HepG2 (cell line): Measurements from ENCODE around the gene NEK6. TPM values are rescaled to one million over a fixed set of nuclear protein-coding genes. Genes with fewer than 3 reads are reported as not detected.

ENCODE experiments used
- ATAC-seq: fragments of 200-7000 bp; cut with Tn5 transposase; 3 replicates; pipeline ENCODE4 v1.9.1; 2020; ENCODE audit warnings: mild to moderate bottlenecking, moderate library complexity
- BruUV-seq: library from RNA; stranded (reverse); fragments of 400-500 nt; replicated peaks from 2 replicates; lab custom pipeline; 2021; lab: Mats Ljungman, UMichigan
- CTCF ChIA-PET: fragments of 300-600 bp; formaldehyde crosslinking; extraction: SDS; loops from one replicate; lab custom pipeline; 2021; ENCODE audit warnings: low total read pairs, inconsistent platforms, low intra/inter-chr PET ratio; lab: Yijun Ruan, JAX
- POLR2A ChIA-PET: fragments of 350-600 bp; sonication (Branson Sonifier 250); formaldehyde crosslinking; loops from one replicate; lab custom pipeline; 2020; ENCODE audit warnings: antibody characterized with exemption, inconsistent platforms; lab: Yijun Ruan, JAX
- DNase-seq: peaks from one replicate; pipeline ENCODE4 v3.0.0-alpha.2; 2015; ENCODE audit warnings: low spot score
- FAIRE-seq: peaks from 3 replicates; lab custom pipeline; 2011; peaks lifted over from hg19 to GRCh38; lab: Jason Lieb, UNC
- H2AFZ ChIP-seq: one replicate; pipeline ENCODE4 v1.6.1; 2011; ENCODE audit warnings: low read length, inconsistent platforms
- H3K27ac ChIP-seq: fragments of 300-600 bp; 3 replicates; pipeline ENCODE4 v1.8.0; 2011; ENCODE audit warnings: mixed run types, mild to moderate bottlenecking, mixed read lengths, low read length, inconsistent platforms; ENCODE audit not compliant: insufficient read depth; ENCODE audit errors: extremely low read length
- H3K27me3 ChIP-seq, 2 experiments: fragments of 200-600 bp in 1 of 2; 2 replicates in 1 of 2; 3 replicates in 1 of 2; pipeline versions ENCODE4 v1.6.0 to v1.8.0; 2011; ENCODE audit warnings: low read length in 2 of 2, mild to moderate bottlenecking in 2 of 2, moderate library complexity in 2 of 2, inconsistent platforms in 1 of 2; ENCODE audit not compliant: insufficient read depth in 2 of 2, control insufficient read depth in 1 of 2
- H3K36me3 ChIP-seq, 2 experiments: fragments of 200-600 bp in 1 of 2; replicated peaks in 1 of 2; 2 replicates in 1 of 2; 3 replicates in 1 of 2; pipeline versions ENCODE4 v1.5.1 to v1.8.0; 2011; ENCODE audit warnings: low read length in 2 of 2, inconsistent platforms in 1 of 2; ENCODE audit not compliant: insufficient read depth in 2 of 2, control insufficient read depth in 1 of 2
- H3K4me1 ChIP-seq: 2 replicates; pipeline ENCODE4 v1.5.1; 2012; ENCODE audit warnings: low read length, inconsistent platforms; ENCODE audit not compliant: insufficient read depth
- H3K4me2 ChIP-seq: 2 replicates; pipeline ENCODE4 v1.6.0; 2011; ENCODE audit warnings: low read depth, low read length, inconsistent platforms
- H3K4me3 ChIP-seq, 3 experiments: fragments of 200-600 bp in 1 of 3; sonication (generic), shearing (Covaris generic) in 1 of 3; replicated peaks in 1 of 3; 2 replicates each; pipeline ENCODE4 v1.5.1; 2011 to 2016; ENCODE audit warnings: low read length in 3 of 3, inconsistent platforms in 2 of 3, low read depth in 2 of 3, mild to moderate bottlenecking in 2 of 3, control low read depth in 1 of 3, mixed read lengths in 1 of 3; ENCODE audit not compliant: insufficient read depth in 1 of 3
- H3K79me2 ChIP-seq: one replicate; pipeline ENCODE4 v1.6.1; 2011; ENCODE audit warnings: low read length, inconsistent platforms; ENCODE audit not compliant: insufficient read depth
- H3K9ac ChIP-seq: 2 replicates; pipeline ENCODE4 v1.6.0; 2011; ENCODE audit warnings: mild to moderate bottlenecking, low read depth, low read length, inconsistent platforms; ENCODE audit not compliant: insufficient read depth
- H3K9me3 ChIP-seq: 2 replicates; pipeline ENCODE4 v1.5.1; 2012; ENCODE audit warnings: mild to moderate bottlenecking, low read length
- H4K20me1 ChIP-seq: 2 replicates; pipeline ENCODE4 v1.6.0; 2011; ENCODE audit warnings: inconsistent platforms, mild to moderate bottlenecking, low read length, moderate library complexity; ENCODE audit not compliant: insufficient read depth
- CHCHD3 ChIP-seq: sonication (generic); formaldehyde crosslinking; IDR thresholded peaks from 2 replicates; pipeline ENCODE4 v1.8.0; 2022; ENCODE audit warnings: mild to moderate bottlenecking, missing genetic modification reagents, moderate library complexity
- FLYWCH1 ChIP-seq: sonication (generic); formaldehyde crosslinking; IDR thresholded peaks from 2 replicates; pipeline ENCODE4 v1.8.1; 2023; ENCODE audit warnings: mild to moderate bottlenecking, missing genetic modification reagents
- GABPB1 ChIP-seq: IDR thresholded peaks from 2 replicates; pipeline ENCODE4 v1.6.1; 2016; ENCODE audit warnings: mild to moderate bottlenecking, missing genetic modification reagents, moderate library complexity, missing compliant biosample characterization
- HDAC6 ChIP-seq: fragments of 200-600 bp; sonication (generic); IDR thresholded peaks from 2 replicates; pipeline ENCODE4 v1.7.0; 2017; ENCODE audit warnings: mild to moderate bottlenecking, antibody characterized with exemption, low read length, low read depth
- IKZF4 ChIP-seq: sonication (generic); formaldehyde crosslinking; IDR thresholded peaks from 2 replicates; pipeline ENCODE4 v1.5.1; 2020; ENCODE audit warnings: borderline replicate concordance, mild to moderate bottlenecking, low read depth, missing genetic modification reagents; ENCODE audit errors: not compliant biosample characterization
- MTF1 ChIP-seq: sonication (generic); formaldehyde crosslinking; IDR thresholded peaks from 2 replicates; pipeline ENCODE4 v1.5.0; 2020; ENCODE audit warnings: missing genetic modification reagents
- XRCC5 ChIP-seq: fragments of 200-400 bp; formaldehyde crosslinking; optimal IDR thresholded peaks from 2 replicates; pipeline ENCODE3; 2017; ENCODE audit warnings: mild to moderate bottlenecking, low read length
- ZFP36L1 ChIP-seq: sonication (generic); formaldehyde crosslinking; IDR thresholded peaks from 2 replicates; pipeline ENCODE4 v1.8.0; 2022; ENCODE audit warnings: mild to moderate bottlenecking, missing genetic modification reagents, moderate library complexity
- ZNF556 ChIP-seq: sonication (generic); formaldehyde crosslinking; IDR thresholded peaks from 2 replicates; pipeline ENCODE4 v1.4.0; 2020; ENCODE audit warnings: mild to moderate bottlenecking, missing genetic modification reagents, borderline replicate concordance
- ZNF607 ChIP-seq: sonication (generic); formaldehyde crosslinking; IDR thresholded peaks from 2 replicates; pipeline ENCODE4 v1.5.1; 2020; ENCODE audit warnings: missing genetic modification reagents, mild to moderate bottlenecking, borderline replicate concordance
- WGBS: methylation state at CpG from one replicate; pipeline ENCODE4 v1.1.6; 2017; ENCODE audit warnings: low lambda C conversion rate; 5-methylcytosine and 5-hydroxymethylcytosine counted together
- in situ Hi-C: cut with HindIII; loops from 2 replicates; pipeline ENCODE4 v1.10.0; 2017; ENCODE audit warnings: low pct_unique_long_range_greater_than_20kb; ENCODE audit not compliant: extremely low pct_ligation_motif_present
- intact Hi-C: fragments of 100-400 bp; cut with micrococcal nuclease; formaldehyde crosslinking; loops from one replicate; pipeline ENCODE4 v1.10.0; 2022; ENCODE audit not compliant: unreplicated experiment
- polyA plus RNA-seq, 8 experiments: library from polyadenylated mRNA; depleted of rRNA in 3 of 8; stranded (reverse) in 7 of 8; unstranded in 1 of 8; fragments of >200 nt; fragmentation: Illumina TruSeq in 4 of 8; extraction: Trizol in 4 of 8; gene quantifications; 2 replicates each; pipeline versions ENCODE4 v1.2.1 to v1.2.3, GENCODE V29; 2011 to 2016; ENCODE audit warnings: low read depth in 4 of 8, missing spikeins in 1 of 8, mixed read lengths in 1 of 8; ENCODE audit not compliant: insufficient read depth in 1 of 8
- total RNA-seq, 5 experiments: library from RNA; depleted of rRNA; stranded (reverse); fragments of >200 nt; fragmentation: Illumina TruSeq; extraction: Trizol; gene quantifications; 2 replicates each; pipeline ENCODE4 v1.2.3, GENCODE V29; 2016; ENCODE audit warnings: low read depth in 1 of 5
- TF ChIP-seq, protein P1 (sequence below): sonication (generic); formaldehyde crosslinking; IDR thresholded peaks from 2 replicates; pipeline ENCODE4 v1.5.0; 2020; ENCODE audit warnings: missing genetic modification reagents
- TF ChIP-seq, protein P2 (sequence below): sonication (generic); formaldehyde crosslinking; IDR thresholded peaks from 2 replicates; pipeline ENCODE4 v1.5.1; 2020; ENCODE audit warnings: missing genetic modification reagents, mild to moderate bottlenecking, borderline replicate concordance
- TF ChIP-seq, protein P3 (sequence below): IDR thresholded peaks from 2 replicates; pipeline ENCODE4 v1.6.1; 2016; ENCODE audit warnings: mild to moderate bottlenecking, missing biosample characterization, missing genetic modification reagents
- TF ChIP-seq, protein P4 (sequence below): sonication (generic); formaldehyde crosslinking; conservative IDR thresholded peaks from 2 replicates; pipeline ENCODE4 v1.4.0; 2020; ENCODE audit warnings: mild to moderate bottlenecking, missing genetic modification reagents, moderate library complexity
- TF ChIP-seq, protein P5 (sequence below): sonication (generic); formaldehyde crosslinking; IDR thresholded peaks from 2 replicates; pipeline ENCODE4 v1.5.0; 2020; ENCODE audit warnings: missing genetic modification reagents, mild to moderate bottlenecking, borderline replicate concordance

NEK6 gene
- total and polyA plus RNA-seq, 2 of the 13 experiments (the other 11 are each of a cell fraction or from before 2014, with no cell fraction given): 30.4 to 119 TPM

DNA sequence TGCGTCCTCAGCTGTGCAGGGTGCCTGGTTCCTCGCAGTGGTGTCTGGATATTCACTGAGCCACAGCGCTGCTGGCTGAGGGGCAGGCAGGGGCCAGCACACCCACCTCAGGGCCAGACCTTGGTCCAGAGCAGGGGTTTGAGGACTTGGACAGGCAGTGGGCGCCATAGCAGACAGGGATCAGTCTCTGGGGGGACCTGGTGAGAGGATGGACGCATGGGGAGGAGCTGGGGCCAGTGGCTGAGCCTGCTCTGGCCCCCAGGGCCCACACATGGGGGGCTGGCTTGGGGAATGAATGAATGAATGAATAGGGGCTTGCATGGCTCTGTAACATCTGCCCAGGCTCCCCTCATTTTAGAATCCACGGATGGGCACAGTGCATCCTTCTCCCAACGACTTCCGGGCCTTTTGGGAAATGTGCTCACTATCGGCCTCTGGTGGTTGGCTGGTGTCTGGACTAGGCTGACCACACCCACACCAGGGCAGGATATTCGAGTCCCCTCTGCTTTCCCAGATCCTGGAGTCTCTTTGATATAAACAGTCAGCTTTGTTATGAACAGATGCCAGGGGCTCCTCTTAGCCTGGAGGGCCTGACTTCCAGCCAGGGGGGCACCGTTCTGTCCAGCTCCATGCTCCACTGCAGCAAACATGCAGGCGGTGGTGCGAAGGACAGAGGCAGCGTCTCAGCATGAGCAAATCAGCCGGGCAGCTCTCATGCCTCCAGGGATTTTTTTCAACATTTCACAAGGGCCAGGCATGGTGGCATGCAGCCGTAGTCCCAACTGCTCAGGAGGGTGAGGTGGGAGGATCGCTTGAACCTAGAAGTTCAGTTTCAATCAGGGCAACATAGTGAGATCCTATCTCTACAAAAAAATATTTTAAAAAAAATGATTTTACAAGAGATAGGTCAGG is 62.6 kb downstream of the NEK6 start:
- peak; percentile 85 for ATAC-seq
- ChIA-PET POLR2A (no interaction called here), CTCF (interaction anchor here (0.8 to 3.4 kb wide), 3 partner anchors 188 to 198 kb away, joined by 4 to 27 read pairs (median 18); no protein-coding TSS in a partner anchor)
- Histone ChIP-seq H3K27ac (no peak overlapping the region), H3K4me3 (no peak overlapping the region), H3K9ac (no peak overlapping the region), H3K4me1 (no peaks in the 10 kb centered on the region), H3K36me3 (peaks cover 38 to 65% of the 10 kb centered on the region in 2 experiments), H4K20me1 (peaks cover 7% of the 10 kb centered on the region; the same call in 1 of the 2 replicates), H2AFZ (no peak overlapping the region), H3K4me2 (no peak overlapping the region), H3K79me2 (no peaks in the 10 kb centered on the region), H3K27me3 (no peaks in the 10 kb centered on the region), H3K9me3 (no peaks in the 10 kb centered on the region)
- WGBS: 97% methylated on average over 10 of the region's 17 CpGs
- FAIRE-seq: peak; percentile 94
- intact Hi-C loops (loop anchor here (1.0 kb wide), 1 partner anchor 187 kb away; no protein-coding TSS in a partner anchor), in situ Hi-C loops (loop anchor here (5.0 kb wide), 1 partner anchor 193 kb away; no protein-coding TSS in a partner anchor)
- BruUV-seq: no TSS peak
- DNase-seq: peak; percentile 47
- TF ChIP-seq, protein P1, sequence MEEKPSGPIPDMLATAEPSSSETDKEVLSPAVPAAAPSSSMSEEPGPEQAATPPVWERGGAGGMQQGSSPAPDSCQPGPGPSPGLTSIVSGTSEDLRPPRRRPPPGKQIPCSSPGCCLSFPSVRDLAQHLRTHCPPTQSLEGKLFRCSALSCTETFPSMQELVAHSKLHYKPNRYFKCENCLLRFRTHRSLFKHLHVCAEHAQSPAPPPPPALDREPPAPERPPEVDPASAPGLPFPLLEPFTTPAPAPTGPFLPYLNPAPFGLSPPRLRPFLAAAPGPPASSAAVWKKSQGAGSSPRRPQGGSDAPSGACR: no peak
- TF ChIP-seq, protein P2, sequence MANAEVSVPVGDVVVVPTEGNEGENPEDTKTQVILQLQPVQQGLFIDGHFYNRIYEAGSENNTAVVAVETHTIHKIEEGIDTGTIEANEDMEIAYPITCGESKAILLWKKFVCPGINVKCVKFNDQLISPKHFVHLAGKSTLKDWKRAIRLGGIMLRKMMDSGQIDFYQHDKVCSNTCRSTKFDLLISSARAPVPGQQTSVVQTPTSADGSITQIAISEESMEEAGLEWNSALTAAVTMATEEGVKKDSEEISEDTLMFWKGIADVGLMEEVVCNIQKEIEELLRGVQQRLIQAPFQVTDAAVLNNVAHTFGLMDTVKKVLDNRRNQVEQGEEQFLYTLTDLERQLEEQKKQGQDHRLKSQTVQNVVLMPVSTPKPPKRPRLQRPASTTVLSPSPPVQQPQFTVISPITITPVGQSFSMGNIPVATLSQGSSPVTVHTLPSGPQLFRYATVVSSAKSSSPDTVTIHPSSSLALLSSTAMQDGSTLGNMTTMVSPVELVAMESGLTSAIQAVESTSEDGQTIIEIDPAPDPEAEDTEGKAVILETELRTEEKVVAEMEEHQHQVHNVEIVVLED (CRISPR knock-in tag): no peak
- TF ChIP-seq IKZF4 (CRISPR knock-in tag): no peak
- no peak for TF ChIP-seq CHCHD3 (CRISPR knock-in tag)
- TF ChIP-seq ZFP36L1 (CRISPR knock-in tag): no peak
- TF ChIP-seq, protein P3, sequence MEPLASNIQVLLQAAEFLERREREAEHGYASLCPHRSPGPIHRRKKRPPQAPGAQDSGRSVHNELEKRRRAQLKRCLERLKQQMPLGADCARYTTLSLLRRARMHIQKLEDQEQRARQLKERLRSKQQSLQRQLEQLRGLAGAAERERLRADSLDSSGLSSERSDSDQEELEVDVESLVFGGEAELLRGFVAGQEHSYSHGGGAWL (CRISPR knock-in tag): no peak
- TF ChIP-seq, protein P4, sequence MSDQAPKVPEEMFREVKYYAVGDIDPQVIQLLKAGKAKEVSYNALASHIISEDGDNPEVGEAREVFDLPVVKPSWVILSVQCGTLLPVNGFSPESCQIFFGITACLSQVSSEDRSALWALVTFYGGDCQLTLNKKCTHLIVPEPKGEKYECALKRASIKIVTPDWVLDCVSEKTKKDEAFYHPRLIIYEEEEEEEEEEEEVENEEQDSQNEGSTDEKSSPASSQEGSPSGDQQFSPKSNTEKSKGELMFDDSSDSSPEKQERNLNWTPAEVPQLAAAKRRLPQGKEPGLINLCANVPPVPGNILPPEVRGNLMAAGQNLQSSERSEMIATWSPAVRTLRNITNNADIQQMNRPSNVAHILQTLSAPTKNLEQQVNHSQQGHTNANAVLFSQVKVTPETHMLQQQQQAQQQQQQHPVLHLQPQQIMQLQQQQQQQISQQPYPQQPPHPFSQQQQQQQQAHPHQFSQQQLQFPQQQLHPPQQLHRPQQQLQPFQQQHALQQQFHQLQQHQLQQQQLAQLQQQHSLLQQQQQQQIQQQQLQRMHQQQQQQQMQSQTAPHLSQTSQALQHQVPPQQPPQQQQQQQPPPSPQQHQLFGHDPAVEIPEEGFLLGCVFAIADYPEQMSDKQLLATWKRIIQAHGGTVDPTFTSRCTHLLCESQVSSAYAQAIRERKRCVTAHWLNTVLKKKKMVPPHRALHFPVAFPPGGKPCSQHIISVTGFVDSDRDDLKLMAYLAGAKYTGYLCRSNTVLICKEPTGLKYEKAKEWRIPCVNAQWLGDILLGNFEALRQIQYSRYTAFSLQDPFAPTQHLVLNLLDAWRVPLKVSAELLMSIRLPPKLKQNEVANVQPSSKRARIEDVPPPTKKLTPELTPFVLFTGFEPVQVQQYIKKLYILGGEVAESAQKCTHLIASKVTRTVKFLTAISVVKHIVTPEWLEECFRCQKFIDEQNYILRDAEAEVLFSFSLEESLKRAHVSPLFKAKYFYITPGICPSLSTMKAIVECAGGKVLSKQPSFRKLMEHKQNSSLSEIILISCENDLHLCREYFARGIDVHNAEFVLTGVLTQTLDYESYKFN (CRISPR knock-in tag): no peak
- TF ChIP-seq GABPB1 (CRISPR knock-in tag): peak; percentile 16; the same call in 1 of the 2 replicates
- TF ChIP-seq, protein P5, sequence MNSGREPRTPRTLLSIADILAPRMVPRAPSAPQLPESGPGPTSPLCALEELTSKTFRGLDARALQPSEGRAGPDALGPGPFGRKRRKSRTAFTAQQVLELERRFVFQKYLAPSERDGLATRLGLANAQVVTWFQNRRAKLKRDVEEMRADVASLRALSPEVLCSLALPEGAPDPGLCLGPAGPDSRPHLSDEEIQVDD: no peak
- peak; percentile 47 for TF ChIP-seq XRCC5
- no peak for TF ChIP-seq ZNF556
- TF ChIP-seq ZNF607 (CRISPR knock-in tag): no peak
- TF ChIP-seq FLYWCH1 (CRISPR knock-in tag): 0 out of 2 replicates have a peak, but pooled peaks have one; percentile 47
- no peak for TF ChIP-seq HDAC6
- TF ChIP-seq MTF1 (CRISPR knock-in tag): no peak
